ENCODE results near the gene IMMP2L. TPM values are rescaled to one million over a fixed set of nuclear protein-coding genes. Genes with fewer than 3 reads are reported as not detected.

The IMMP2L gene
- total RNA-seq, 4 donors from 2014 or later: 12.0 to 22.2 (median 17.5) TPM

- WGBS: 88% methylated on average over 3 of the region's 3 CpGs
- no peaks in the 10 kb centered on the region for H3K9me3 ChIP-seq
- H3K36me3 ChIP-seq: no peaks in the 10 kb centered on the region
- no peak for TF ChIP-seq POLR2AphosphoS5 (IDR thresholded peaks at IDR 0.05)
- TF ChIP-seq EP300 (IDR thresholded peaks at IDR 0.05): no peak
- TF ChIP-seq CTCF (IDR thresholded peaks at IDR 0.05): no peak
- no peak for TF ChIP-seq POLR2A (IDR thresholded peaks at IDR 0.05; ENCODE audit: low read depth)
- H3K4me3 ChIP-seq: no peak overlapping the region
- no peak overlapping the region for H3K27ac ChIP-seq (replicated peaks in 1 of 4)
- DNase-seq (ENCODE audit: extremely low spot score): no peak
- no peaks in the 10 kb centered on the region for H3K4me1 ChIP-seq
- intact Hi-C loops (cut with DNase I): no loop called here
- H3K27me3 ChIP-seq: no peaks in the 10 kb centered on the region
These were observed 938.9 kb downstream of the IMMP2L start for GRCh38 chr7:110623436-110623835.

- Histone ChIP-seq H3K9me3 (no peaks in the 10 kb centered on the region), H3K27me3 (no peaks in the 10 kb centered on the region), H3K27ac (replicated peaks in 1 of 4) (no peak overlapping the region), H3K36me3 (no peaks in the 10 kb centered on the region), H3K4me3 (no peak overlapping the region), H3K4me1 (no peaks in the 10 kb centered on the region)
- intact Hi-C loops (cut with DNase I): no loop called here
- TF ChIP-seq POLR2AphosphoS5 (IDR thresholded peaks at IDR 0.05): no peak
- WGBS: 86% methylated on average over 2 of the region's 2 CpGs
- no peak for DNase-seq (ENCODE audit: extremely low spot score)
These were observed 941.0 kb downstream of the IMMP2L start for GRCh38 chr7:110621289-110621688.

GRCh38 chr7:110620110-110620735 is 942.1 kb downstream of the IMMP2L start:
- intact Hi-C loops (cut with DNase I): no loop called here
- Histone ChIP-seq H3K36me3 (no peaks in the 10 kb centered on the region), H3K9me3 (no peaks in the 10 kb centered on the region), H3K4me3 (no peak overlapping the region), H3K4me1 (no peaks in the 10 kb centered on the region), H3K27ac (replicated peaks in 1 of 4) (no peak overlapping the region), H3K27me3 (no peaks in the 10 kb centered on the region)
- TF ChIP-seq EP300 (IDR thresholded peaks at IDR 0.05) (no peak), POLR2A (IDR thresholded peaks at IDR 0.05; ENCODE audit: low read depth) (no peak), CTCF (IDR thresholded peaks at IDR 0.05) (no peak), POLR2AphosphoS5 (IDR thresholded peaks at IDR 0.05) (no peak)
- WGBS: 93% methylated on average over 7 of the region's 7 CpGs
- DNase-seq (ENCODE audit: extremely low spot score): no peak

Small RNAs within 50 kb of the gene (small RNA-seq; reads per million reads assigned to genes)
- gene AC003989.2: 0 reads per million in 3 donors

All from esophagus muscularis mucosa (tissue), 4 donors.